HUES48 (cell line): ENCODE measurements around the gene L3MBTL4.
"Not testable (repeated sequence)": the region's sequence is repeated elsewhere in the genome, so short reads cannot be mapped to it uniquely, and the experiment has no call there.

Experiments
- H3K27ac ChIP-seq: one replicate; pipeline ENCODE4 v1.7.0; 2013; ENCODE audit warnings: low read depth, low read length, inconsistent platforms
- H3K27me3 ChIP-seq: 2 replicates; pipeline ENCODE4 v1.6.1; 2013; ENCODE audit warnings: mild to moderate bottlenecking, low read length; ENCODE audit not compliant: control insufficient read depth, insufficient read depth
- H3K36me3 ChIP-seq: 2 replicates; pipeline ENCODE4 v1.6.1; 2013; ENCODE audit warnings: low read length; ENCODE audit not compliant: control insufficient read depth, insufficient read depth
- H3K4me1 ChIP-seq: 2 replicates; pipeline ENCODE4 v1.6.1; 2013; ENCODE audit warnings: mild to moderate bottlenecking, low read length; ENCODE audit not compliant: control insufficient read depth, insufficient read depth
- H3K4me3 ChIP-seq: 2 replicates; pipeline ENCODE4 v1.5.1; 2013; ENCODE audit warnings: mild to moderate bottlenecking, low read depth, low read length
- H3K9ac ChIP-seq: 2 replicates; pipeline ENCODE4 v1.6.1; 2013; ENCODE audit warnings: mild to moderate bottlenecking, low read depth, low read length, moderate library complexity
- H3K9me3 ChIP-seq: 2 replicates; pipeline ENCODE4 v1.6.1; 2013; ENCODE audit warnings: low read length; ENCODE audit not compliant: control insufficient read depth, insufficient read depth

Gene L3MBTL4

GRCh38 chr18:6199777-6200176, 214.9 kb downstream of the L3MBTL4 start:
- no peak overlapping the region for H3K9ac ChIP-seq
- no peaks in the 10 kb centered on the region for H3K9me3 ChIP-seq
- no peaks in the 10 kb centered on the region for H3K27me3 ChIP-seq
- H3K4me1 ChIP-seq = no peaks in the 10 kb centered on the region
- no peaks in the 10 kb centered on the region for H3K36me3 ChIP-seq
- H3K27ac ChIP-seq = no peak overlapping the region
- no peak overlapping the region for H3K4me3 ChIP-seq

GRCh38 chr18:6198585-6198984, 216.1 kb downstream of the L3MBTL4 start:
- H3K36me3 ChIP-seq = no peaks in the 10 kb centered on the region
- H3K4me3 ChIP-seq = no peak overlapping the region
- no peaks in the 10 kb centered on the region for H3K27me3 ChIP-seq
- H3K4me1 ChIP-seq = no peaks in the 10 kb centered on the region
- H3K27ac ChIP-seq = no peak overlapping the region
- H3K9ac ChIP-seq = no peak overlapping the region
- no peaks in the 10 kb centered on the region for H3K9me3 ChIP-seq

GRCh38 chr18:6194640-6195039, 220.1 kb downstream of the L3MBTL4 start:
- no peak overlapping the region for H3K4me3 ChIP-seq
- no peaks in the 10 kb centered on the region for H3K36me3 ChIP-seq
- H3K27ac ChIP-seq = no peak overlapping the region
- no peaks in the 10 kb centered on the region for H3K9me3 ChIP-seq
- H3K27me3 ChIP-seq = no peaks in the 10 kb centered on the region
- no peak overlapping the region for H3K9ac ChIP-seq
- no peaks in the 10 kb centered on the region for H3K4me1 ChIP-seq

- H3K27ac ChIP-seq, H3K4me1 ChIP-seq, H3K27me3 ChIP-seq, H3K9me3 ChIP-seq, H3K9ac ChIP-seq, H3K4me3 ChIP-seq, H3K36me3 ChIP-seq: not testable (repeated sequence)
Measured at GRCh38 chr18:6185782-6186181, 228.9 kb downstream of the L3MBTL4 start.

- Histone ChIP-seq H3K36me3 (no peaks in the 10 kb centered on the region), H3K27me3 (no peaks in the 10 kb centered on the region), H3K9me3 (no peaks in the 10 kb centered on the region), H3K9ac (no peak overlapping the region), H3K27ac (no peak overlapping the region), H3K4me3 (no peak overlapping the region), H3K4me1 (no peaks in the 10 kb centered on the region)
Measured at GRCh38 chr18:6174983-6175745, 239.5 kb downstream of the L3MBTL4 start.

GRCh38 chr18:6170604-6171003, 244.1 kb downstream of the L3MBTL4 start:
- Histone ChIP-seq H3K27ac (no peak overlapping the region), H3K9ac (no peak overlapping the region), H3K9me3 (no peaks in the 10 kb centered on the region), H3K36me3 (no peaks in the 10 kb centered on the region), H3K4me3 (no peak overlapping the region), H3K4me1 (no peaks in the 10 kb centered on the region), H3K27me3 (no peaks in the 10 kb centered on the region)

GRCh38 chr18:6161549-6161948, 253.2 kb downstream of the L3MBTL4 start:
- Histone ChIP-seq H3K27ac (no peak overlapping the region), H3K4me3 (no peak overlapping the region), H3K36me3 (no peaks in the 10 kb centered on the region), H3K9ac (no peak overlapping the region), H3K9me3 (peaks cover 12% of the 10 kb centered on the region), H3K4me1 (no peaks in the 10 kb centered on the region), H3K27me3 (no peaks in the 10 kb centered on the region)

GRCh38 chr18:6159426-6159825, 255.3 kb downstream of the L3MBTL4 start:
- Histone ChIP-seq H3K27me3 (no peaks in the 10 kb centered on the region), H3K36me3 (no peaks in the 10 kb centered on the region), H3K4me3 (no peak overlapping the region), H3K9ac (no peak overlapping the region), H3K4me1 (no peaks in the 10 kb centered on the region), H3K27ac (no peak overlapping the region), H3K9me3 (peaks cover 12% of the 10 kb centered on the region)

GRCh38 chr18:6158958-6159357, 255.8 kb downstream of the L3MBTL4 start:
- H3K36me3 ChIP-seq = no peaks in the 10 kb centered on the region
- H3K9me3 ChIP-seq = peaks cover 12% of the 10 kb centered on the region
- H3K27me3 ChIP-seq = no peaks in the 10 kb centered on the region
- no peak overlapping the region for H3K9ac ChIP-seq
- H3K4me3 ChIP-seq = no peak overlapping the region
- H3K4me1 ChIP-seq = no peaks in the 10 kb centered on the region
- H3K27ac ChIP-seq = no peak overlapping the region

GRCh38 chr18:6156446-6156845, 258.3 kb downstream of the L3MBTL4 start:
- Histone ChIP-seq H3K36me3 (no peaks in the 10 kb centered on the region), H3K27me3 (no peaks in the 10 kb centered on the region), H3K4me3 (no peak overlapping the region), H3K9me3 (no peaks in the 10 kb centered on the region), H3K9ac (no peak overlapping the region), H3K4me1 (no peaks in the 10 kb centered on the region), H3K27ac (no peak overlapping the region)

GRCh38 chr18:6155707-6156106, 259.0 kb downstream of the L3MBTL4 start:
- Histone ChIP-seq H3K36me3 (no peaks in the 10 kb centered on the region), H3K9me3 (no peaks in the 10 kb centered on the region), H3K4me3 (no peak overlapping the region), H3K9ac (no peak overlapping the region), H3K27ac (no peak overlapping the region), H3K27me3 (no peaks in the 10 kb centered on the region), H3K4me1 (no peaks in the 10 kb centered on the region)
